ENCODE measurements around the gene FRG1.
"Not testable (repeated sequence)": the region's sequence is repeated elsewhere in the genome, so short reads cannot be mapped to it uniquely, and the experiment has no call there.

The FRG1 gene

DNA sequence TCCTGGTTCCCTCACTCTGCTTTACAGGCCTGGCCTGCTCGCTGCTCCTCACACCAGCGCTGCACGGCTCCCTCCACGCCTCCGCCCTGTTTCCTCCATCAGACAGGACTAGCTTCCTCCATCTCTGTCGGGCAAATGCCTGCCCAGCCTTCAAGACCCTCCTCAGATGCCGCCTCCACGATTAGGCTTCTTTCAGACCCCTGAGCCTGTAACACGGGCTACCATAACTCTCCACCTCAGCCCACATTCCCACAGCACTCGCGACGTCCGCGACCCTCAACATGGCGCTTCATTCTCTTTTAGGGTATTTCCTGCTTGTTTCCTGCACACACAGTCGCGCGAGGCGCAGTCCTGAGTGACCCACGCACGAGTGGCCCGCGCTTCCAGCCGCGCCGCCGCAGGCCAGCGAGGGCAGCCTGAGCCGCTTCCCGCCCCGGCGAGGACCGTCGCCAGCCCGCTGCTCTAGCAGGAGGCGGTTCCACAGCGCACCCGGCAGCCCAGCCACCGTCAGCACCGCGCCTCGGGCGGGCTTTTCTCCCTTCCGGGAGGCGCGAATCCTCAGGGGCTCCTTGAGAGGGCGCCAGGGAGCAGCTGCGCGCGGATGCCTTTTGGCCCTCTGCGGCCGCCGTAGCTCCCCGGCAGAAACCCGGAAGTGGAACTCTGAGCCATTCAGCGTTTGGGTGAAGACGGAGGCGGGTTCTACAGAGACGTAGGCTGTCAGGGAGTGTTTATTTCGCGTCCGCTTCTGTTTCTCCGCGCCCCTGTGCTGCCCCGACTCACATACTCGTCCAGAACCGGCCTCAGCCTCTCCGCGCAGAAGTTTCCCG is at the start of gene FRG1:
TSS of gene FRG1 (plus strand) at position 695 of the 827 bp plus-strand sequence. CDS start 138 bp downstream, outside the sequence.
- DNase-seq = no peak

DNA sequence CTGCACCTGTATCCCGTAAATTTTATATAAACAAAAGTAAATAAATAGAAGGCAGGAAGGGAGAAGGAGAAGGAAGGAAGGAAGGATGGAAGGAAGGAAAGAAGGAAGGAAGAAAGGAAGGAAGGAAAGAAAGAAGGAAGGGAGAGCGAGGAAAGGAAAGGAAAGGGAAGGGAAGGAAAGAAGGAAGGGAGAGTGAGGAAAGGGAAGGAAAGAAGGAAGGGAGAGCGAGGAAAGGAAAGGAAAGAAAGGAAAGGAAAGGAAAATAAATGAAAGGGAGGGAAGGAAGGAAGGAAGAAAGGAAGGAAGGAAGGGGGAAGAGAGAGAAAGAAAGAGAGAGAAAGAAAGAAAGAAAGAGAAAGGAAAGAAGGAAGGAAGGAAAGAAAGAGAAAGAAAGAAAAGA is 43.0 kb upstream of the FRG1 start:
- no peak for DNase-seq

DNA sequence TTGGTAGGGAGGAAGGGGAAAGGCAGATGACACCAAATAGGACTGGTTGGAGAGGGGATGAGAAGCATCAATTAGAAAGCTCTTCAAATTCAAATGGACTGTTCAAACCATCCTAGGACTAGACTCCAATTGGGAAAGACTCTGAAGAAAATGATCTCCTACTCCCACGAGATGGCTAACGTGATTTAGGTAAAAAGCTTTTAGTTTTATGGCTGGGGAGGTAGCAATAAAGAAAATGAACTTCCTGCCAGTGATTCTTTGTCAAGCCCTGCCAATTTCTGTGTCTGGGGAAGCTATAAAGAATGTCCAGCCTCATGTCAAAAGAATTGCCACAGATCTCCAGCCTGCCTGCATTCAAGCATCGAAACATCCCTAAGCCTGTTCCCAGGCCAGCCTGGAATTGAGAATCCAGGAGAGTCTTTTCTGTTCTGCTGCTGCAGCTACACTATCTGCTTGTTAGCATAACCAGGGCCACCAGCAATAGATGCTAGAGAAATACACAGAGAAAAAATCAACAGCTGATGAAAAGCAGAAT is 41.1 kb upstream of the FRG1 start:
- not testable (repeated sequence) for DNase-seq

DNA sequence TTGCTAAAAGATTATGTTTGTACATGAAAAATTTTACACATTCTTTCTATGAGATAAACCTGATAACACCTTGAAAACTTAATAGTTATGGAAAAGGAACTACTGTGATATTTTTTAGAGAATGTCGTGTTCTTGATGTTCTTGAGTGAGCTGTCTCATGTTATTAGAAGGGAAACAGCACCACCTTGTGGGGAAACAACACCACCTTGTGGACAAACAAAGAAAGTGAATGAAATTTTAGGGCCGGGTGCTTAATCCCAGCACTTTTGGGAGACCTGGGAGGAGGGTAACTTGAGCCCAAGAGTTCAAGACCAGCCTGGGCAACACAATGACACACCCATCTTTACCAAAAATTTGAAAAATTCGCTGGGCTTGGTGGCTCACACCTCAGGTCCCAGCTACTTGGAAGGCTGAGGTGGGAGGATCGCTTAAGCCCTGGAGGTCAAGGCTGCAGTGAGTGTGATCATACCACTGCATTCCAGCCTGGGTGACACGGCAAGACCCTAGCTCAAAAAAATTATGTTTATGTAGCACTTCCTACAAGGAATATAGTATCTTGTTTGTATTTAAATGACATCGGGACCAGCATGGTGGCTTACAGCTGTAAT is 36.1 kb upstream of the FRG1 start:
- DNase-seq = not testable (repeated sequence)

DNA sequence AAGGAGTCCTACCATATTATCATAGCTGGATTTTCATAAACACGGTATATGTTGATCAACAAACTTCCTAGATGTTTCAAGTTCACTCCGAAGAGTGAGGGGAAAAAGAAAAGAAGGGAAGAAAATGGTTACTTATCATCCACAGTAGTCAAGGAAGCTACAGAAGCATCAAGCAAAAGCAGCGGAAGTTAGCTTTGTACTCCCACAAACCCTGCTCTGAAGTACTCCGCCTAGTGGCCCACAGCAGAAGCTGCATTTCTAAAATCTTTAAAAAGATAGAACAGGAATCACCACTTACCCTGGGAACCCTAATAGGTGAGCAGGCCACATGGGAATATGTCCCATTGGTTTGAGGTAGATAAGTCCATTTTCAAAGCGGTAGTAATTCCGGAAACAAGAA is 28.5 kb upstream of the FRG1 start:
- DNase-seq = no peak

DNA sequence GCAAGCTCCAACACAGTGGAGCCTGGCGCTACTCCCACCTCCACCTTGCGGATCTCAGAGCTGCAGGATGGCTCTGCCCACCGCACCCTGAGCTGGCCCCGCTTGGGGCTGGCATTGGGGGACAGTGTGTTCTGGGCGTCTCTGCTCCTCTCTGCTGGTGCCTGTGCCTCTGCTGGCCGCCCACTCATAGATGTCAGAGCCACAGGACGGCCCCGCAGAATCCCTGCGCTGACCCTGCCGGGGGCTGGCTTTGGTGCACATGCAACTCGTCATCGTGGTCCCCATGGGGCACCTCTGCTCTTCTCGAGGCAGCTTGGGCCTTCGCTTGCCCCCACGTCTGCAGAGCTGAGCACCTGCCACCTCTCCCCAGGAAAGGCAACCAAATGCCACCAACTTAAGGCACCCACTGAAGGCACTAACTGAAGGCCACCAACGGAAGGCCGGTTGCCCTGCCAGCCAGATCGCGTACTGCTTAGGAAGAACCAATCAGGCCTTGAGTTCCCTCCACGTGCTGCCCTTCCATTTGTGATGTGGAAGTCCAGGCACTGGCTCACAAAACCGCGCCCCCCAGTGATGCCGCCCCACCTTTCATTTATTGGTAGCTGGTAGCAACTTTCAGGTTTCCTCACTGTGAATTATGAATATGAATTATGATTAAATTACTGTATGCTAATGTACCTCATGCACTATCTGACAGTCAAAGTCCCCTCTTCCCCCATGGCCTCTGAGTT is 23.3 kb upstream of the FRG1 start:
- no peak for DNase-seq

DNA sequence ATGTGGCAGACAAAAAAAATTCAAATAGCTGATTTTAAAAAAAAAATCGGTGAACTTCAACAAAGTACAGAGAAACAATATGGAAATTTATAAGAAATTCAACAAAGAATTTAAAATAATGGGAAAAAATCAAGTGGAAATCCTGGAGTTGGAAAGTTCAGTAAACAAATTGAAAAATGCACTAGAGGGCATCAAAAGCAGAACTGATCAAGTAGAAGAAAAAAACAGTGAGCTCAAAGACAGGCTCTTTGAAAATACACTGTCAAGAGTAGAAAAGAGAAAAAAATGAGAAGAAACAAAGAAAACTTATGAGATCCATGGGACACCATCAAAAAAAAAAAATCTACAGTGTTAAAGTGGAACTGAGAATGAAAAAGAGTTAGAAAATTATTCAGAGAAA is 19.6 kb upstream of the FRG1 start:
- no peak for DNase-seq

DNA sequence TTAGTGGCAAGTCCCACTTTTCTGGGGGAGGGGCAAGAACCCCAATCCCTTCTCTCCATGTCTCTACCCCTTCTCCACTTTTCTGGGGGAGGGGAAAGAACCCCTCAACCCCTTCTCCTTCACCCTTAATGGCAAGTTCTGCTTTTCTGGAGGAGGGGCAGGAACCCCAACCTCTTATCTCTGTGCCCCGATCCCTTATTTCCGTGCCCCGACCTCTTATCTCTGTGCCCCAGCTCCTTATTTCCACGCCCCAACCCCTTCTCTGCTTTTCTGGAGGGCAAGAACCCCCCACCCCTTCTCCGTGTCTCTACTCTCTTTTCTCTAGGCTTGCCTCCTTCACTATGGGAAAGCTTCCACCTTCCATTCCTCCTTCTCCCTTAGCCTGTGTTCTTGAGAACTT is 13.9 kb upstream of the FRG1 start:
- not testable (repeated sequence) for DNase-seq

DNA sequence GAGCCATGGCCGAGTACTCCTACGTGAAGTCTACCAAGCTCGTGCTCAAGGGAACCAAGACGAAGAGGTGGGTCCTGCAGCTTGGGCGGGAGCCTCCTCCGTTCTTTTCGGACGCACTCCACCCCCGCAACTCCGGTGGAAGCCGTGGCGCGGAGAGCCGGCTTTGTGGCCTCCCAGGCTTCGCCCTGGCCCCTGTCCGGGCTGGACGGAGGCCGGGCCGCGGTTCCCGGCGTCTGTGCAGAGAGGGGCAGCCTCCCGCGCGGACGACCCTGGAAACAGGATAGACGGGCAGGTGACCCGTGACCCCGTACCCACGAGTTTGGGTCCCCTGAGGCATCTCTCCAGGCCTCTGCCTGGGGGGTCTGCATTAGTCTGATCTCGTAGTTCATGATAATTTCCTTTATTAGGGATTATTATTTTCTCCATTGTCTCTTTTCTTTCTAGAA is 356 bp downstream of the FRG1 start:
- DNase-seq = no peak

DNA sequence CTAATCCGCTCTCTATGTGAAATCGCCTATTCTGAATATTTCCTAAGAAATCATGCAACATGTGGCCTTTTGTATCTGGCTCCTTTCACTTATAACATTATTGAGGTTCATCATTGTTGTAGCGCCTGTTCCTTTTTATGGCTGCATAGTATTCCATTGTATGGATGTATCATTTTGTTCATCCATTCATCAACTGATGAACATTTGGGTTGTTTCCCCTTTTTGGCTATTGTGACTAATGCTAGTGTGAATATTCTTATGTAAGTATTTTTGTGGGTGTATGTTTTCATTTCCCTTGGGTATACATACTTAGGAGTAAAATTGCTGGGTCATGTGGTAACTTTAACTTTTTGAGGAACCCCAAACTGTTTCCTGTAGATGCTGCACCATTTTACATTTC is 1.7 kb downstream of the FRG1 start:
- DNase-seq = not testable (repeated sequence)

DNA sequence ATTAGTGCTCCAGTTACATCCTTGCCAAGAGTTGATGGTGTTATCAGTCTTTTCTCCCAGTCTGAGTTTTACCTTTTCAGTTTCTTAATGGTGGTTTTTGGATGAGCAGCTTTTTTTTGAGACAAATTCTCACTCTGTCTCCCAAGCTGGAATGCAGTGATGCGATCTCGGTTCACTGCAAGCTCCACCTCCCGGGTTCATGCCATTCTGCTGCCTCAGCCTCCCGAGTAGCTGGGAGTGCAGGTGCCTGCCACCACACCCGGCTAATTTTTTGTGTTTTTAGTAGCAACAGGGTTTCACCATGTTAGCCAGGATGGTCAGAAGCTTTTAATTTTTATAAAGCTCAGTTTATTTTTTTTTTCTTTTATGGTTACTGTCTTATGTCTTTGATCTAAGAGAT is 3.4 kb downstream of the FRG1 start:
- not testable (repeated sequence) for DNase-seq

DNA sequence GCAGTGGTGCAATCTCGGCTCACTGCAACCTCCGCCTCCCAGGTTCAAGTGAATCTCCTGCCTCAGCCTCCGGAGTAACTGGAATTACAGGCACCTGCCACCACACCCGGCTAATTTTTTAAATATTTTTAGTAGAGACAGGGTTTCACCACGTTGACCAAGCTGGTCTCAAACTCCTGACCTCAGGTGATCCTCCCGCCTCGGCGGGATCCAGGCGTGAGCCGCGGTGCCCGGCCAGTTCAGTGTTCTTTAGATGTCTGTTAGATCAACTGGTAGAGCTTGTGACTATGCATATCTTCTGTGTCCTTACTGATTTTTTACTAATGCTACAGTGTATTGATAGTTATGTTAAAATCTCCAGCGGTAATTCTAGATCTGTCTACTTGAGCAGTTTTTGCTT is 6.2 kb downstream of the FRG1 start:
- not testable (repeated sequence) for DNase-seq

DNA sequence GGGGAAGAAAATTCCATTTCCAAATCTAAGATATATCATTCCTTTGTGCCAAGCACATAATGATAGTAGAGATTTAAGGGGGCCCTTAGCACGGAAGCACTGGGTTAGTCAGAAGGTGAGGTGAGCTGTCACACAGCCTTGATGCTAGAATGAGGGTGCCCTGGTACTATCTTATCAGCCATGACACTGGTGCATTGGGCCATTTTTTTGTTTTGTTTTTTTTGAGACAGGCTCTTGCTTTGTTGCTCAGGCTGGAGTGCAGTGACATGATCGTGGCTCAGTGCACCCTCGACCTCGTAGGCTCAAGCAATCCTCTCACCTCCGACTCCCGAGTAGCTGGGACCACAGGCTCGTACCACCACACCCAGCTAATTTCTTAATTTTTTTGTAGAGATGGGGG is 7.8 kb downstream of the FRG1 start:
- not testable (repeated sequence) for DNase-seq

DNA sequence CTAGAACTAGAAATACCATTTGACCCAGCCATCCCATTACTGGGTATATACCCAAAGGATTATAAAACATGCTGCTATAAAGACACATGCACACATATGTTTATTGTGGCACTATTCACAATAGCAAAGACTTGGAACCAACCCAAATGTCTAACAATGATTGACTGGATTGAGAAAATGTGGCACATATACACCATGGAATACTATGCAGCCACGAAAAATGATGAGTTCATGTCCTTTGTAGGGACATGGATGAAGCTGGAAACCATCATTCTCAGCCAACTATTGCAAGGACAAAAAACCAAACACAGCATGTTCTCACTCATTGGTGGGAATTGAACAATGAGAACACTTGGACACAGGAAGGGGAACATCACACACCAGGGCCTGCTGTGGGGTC is 28.6 kb downstream of the FRG1 start:
- not testable (repeated sequence) for DNase-seq

DNA sequence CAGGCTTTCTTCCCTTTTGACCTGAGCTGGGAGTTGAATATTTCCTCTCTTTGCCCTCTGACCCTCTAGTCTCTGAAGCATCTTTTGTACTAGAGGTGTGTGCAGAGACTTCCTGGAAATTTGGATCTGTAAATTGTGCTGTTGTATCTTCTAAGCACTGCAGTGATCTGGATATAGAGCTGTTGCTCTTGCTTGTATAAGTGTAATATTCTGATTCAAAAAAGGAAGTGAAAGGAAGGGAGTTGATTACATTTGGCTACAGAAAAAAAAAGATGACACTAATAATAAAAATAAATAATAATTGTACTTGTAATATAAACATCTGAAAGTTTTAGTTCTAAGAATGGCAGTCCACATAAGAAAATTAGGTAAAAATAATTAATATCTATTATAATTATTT is 33.0 kb downstream of the FRG1 start:
- DNase-seq = no peak

DNA sequence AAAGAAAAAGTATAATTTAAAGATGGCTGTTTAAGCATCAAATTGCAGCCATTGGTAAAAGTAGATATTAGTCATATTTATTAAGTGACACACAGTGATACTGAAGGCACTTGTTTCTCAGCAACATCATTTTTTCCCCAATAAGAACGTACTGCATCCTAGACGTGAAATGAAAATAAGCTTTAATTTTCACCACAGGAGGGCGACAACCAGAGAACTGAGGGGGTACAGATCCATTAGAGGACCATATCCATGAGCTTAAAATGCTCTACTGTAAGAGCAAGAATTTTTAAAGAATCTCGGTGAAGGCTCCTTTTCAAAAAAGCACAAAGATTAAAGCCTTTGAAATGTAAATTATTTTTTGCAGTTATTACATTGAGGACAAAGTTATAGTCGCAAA is 33.4 kb downstream of the FRG1 start:
- DNase-seq = no peak

DNA sequence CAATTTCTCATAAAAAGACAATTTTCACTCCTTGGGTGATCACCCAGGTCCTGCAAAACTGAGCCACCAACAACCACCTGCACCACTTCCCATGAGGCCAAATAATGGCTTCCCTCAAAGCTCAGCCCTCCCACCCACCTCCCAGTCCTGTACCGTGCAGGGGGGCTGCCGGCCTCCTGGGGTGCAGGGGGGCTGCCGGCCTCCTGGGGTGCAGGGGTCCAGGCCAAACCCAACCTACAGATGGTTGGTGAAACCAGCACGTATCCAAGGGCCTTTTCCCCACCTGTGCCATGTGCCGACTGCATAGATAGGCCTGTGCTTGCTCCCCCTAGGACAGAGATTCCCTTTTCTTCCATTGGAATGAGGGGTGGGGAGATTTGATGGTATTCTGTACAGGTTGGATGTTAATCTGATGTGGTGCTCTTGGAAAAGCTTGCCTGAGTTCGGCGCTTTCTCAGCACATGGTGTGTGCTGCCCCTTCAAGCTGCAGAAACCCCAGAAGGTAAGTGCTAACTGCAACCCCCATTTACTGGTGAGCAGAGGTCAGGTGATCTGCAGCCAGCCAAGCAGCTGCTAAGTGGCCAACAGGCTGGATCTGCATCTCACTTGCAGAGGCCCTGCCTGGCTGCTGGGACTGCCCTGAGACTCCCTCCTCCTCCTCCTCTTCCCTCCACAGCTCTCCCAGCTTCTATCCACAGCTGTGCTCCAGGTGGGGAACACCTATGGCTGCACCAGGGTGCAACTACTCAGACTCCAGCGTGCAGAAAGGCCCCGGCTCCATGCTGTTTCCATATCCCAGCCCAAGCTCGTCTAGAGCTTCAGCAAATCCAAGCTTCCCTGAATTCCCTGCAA is 38.8 kb downstream of the FRG1 start:
- no peak for DNase-seq

DNA sequence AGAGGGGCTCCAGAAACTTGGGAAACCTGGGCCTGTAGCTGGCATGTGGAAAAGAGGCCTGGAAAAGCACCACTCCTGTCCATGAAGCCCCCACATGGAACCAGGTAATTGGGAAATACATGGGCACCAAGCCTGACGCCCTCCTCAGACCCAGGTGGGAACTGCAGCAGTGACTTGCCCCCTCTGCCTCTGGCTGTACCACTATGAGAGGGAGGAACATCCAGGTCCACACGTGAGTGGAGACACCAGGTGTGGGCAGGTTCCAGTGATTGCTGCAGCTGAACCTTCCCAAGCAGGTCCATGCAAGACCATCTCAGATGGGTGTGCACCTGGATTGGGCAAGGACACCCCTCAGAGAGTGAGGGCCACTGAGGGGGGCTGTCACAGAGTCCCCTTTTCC is 39.6 kb downstream of the FRG1 start:
- DNase-seq = not testable (repeated sequence)

DNA sequence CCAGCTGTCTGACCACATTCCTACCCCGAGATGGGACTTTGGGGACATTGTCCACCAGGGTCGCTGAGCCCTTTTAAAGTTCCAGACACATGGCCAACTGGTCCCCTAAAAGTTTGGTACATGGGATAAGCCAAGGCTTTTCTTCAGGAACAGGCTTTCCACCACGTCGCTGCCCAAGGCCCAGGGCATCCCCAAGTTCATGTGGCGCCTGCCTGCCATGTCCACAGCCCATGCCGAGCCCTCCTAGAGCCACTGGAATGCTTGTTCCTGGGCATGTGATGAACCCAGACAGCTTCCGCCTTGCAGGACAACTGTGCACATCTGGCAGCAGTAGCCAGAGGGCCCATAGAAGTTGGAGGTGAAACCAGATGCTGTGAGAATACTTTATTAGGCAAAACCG is 41.3 kb downstream of the FRG1 start:
- no peak for DNase-seq

DNA sequence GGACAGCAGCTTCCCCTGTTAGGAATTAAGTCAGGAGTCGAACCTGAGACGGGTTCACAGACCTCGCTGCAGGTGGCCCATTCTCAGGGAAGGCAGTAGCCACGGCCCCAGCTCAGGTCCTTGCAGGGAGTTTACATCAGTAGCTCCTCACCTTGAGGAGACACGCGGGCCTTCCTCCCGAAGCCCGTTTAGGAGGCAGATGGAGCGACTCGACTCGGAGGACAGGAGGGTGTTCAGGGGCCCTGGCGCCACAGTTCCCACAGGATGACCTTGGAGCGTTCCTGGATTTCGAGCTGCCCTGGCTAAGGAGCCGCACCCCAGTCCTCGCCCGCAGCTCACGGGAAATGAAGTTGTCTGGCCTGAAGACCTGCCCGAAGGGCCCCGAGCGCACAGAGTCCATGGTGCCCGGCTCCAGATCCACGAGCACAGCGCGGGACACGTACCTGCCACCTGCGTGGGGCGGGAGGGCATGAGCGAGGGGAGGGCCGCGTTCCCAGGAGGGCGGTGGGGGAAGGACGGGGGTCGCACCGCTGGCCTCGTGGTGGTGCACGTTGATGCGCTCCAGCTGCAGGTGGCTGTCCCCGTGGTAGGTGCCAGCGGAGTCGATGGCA is 43.3 kb downstream of the FRG1 start:
- not testable (repeated sequence) for DNase-seq

DNA sequence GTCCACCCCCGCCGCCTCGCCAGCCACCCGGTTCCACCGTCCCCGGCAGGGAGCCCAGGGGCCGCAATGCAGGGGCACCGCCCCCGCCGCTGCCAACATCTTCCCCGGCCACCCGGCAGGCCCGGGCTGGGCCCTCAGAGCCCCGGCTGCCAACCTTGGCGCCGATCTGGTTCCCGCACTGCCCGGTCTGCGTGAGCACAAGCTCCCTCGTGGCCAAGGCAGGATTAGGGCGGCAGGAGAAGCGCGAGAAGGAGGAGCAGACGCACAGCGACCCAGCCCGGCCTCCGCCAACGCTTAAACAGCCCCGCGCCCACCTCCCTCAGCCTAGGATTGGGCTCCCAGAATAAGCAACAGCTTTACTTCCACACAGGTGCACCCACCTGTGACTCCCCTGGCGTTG is 44.0 kb downstream of the FRG1 start:
- not testable (repeated sequence) for DNase-seq

DNA sequence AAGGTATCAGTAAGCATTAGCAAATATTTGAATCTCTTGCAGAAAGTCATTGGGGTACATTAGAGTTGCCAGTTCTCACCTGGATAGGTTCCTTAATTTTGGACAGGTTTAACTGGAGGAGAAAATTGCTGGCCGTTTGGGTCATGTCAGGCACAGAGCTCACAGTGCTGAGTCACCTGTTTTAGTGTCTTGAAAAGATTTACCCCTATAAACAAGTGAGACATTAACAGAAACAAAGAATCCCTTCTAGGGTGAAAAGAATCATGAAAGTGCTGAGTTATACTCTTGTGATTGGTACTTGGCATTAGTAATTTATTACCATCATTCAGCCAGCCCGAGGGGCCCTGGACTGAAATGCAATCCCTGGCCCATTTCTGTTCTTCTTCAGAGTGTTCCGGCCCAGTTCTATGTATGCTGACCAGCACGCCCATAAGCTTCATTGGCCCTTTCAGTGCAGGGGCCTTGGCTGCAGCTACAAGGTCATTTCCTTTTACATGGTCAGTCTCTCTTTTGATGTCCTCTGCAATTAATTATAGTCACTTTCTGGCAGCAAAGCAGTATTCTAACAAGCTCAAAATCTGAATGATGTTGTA is 45.1 kb downstream of the FRG1 start:
- DNase-seq = not testable (repeated sequence)
